HL-60 (cell line): Measurements from ENCODE around the gene TCL1B.

Experiments
- DNase-seq, 2 experiments: peaks; one replicate each; pipeline ENCODE4 v3.0.0-alpha.2; 2010 to 2020; ENCODE audit warnings: low read depth in 1 of 2, low spot score in 1 of 2
- H3K27ac ChIP-seq: fragments of 250-450 bp; sonication (Bioruptor Pico); replicated peaks from 2 replicates; pipeline ENCODE4 v1.5.1; 2020; ENCODE audit warnings: mild to moderate bottlenecking, moderate library complexity
- H3K27me3 ChIP-seq: fragments of 250-450 bp; sonication (Bioruptor Pico); 2 replicates; pipeline ENCODE4 v1.5.1; 2021; ENCODE audit warnings: mild to moderate bottlenecking, moderate library complexity; ENCODE audit not compliant: insufficient read depth, poor library complexity, severe bottlenecking
- H3K4me3 ChIP-seq: replicated peaks from 2 replicates; pipeline ENCODE4 v1.5.1; 2011; ENCODE audit warnings: mild to moderate bottlenecking, control low read depth, low read length; ENCODE audit not compliant: insufficient read depth
- GABPA ChIP-seq: IDR thresholded peaks from 2 replicates; pipeline ENCODE4 v1.6.1; 2012; ENCODE audit warnings: low read depth
- POLR2AphosphoS5 ChIP-seq: IDR thresholded peaks from 2 replicates; pipeline ENCODE4 v1.6.1; 2012; ENCODE audit warnings: low read depth
- SPI1 ChIP-seq: IDR thresholded peaks from 2 replicates; pipeline ENCODE4 v1.6.1; 2012; ENCODE audit warnings: low read depth, mild to moderate bottlenecking, borderline replicate concordance
- TF ChIP-seq, protein P1 (sequence below): IDR thresholded peaks from one replicate; pipeline ENCODE4 v1.5.1; 2011; ENCODE audit warnings: low read length, control low read depth, inconsistent platforms; ENCODE audit not compliant: insufficient read depth
- TF ChIP-seq, protein P2 (sequence below): IDR thresholded peaks from 2 replicates; pipeline ENCODE4 v1.6.1; 2012; ENCODE audit warnings: low read depth; ENCODE audit not compliant: insufficient replicate concordance

The TCL1B gene

DNA sequence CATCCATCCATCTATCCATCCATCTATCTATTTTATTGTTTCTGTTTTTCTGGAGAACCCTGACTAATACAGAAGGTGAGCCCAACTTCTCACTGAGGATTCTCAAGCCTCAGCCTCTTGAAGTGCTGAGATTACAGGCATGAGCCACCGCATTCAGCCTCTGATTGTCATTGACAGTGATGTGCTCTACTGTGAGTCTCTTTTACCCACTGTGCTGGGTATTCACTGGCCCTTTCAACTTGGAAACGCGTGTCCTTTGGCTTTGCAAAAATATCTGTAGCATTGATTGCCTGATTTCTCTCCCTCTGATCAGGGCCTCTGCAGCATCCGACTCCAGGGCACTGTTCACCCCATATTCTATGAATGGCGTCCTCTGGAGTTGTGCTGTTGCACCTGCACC lies 29.6 kb upstream of the TCL1B start:
- no peaks in the 10 kb centered on the region for H3K27me3 ChIP-seq
- H3K4me3 ChIP-seq = no peak overlapping the region
- no peak overlapping the region for H3K27ac ChIP-seq
- no peak for DNase-seq
- no peak for TF ChIP-seq GABPA
- TF ChIP-seq POLR2AphosphoS5 = no peak
- TF ChIP-seq, protein P1, sequence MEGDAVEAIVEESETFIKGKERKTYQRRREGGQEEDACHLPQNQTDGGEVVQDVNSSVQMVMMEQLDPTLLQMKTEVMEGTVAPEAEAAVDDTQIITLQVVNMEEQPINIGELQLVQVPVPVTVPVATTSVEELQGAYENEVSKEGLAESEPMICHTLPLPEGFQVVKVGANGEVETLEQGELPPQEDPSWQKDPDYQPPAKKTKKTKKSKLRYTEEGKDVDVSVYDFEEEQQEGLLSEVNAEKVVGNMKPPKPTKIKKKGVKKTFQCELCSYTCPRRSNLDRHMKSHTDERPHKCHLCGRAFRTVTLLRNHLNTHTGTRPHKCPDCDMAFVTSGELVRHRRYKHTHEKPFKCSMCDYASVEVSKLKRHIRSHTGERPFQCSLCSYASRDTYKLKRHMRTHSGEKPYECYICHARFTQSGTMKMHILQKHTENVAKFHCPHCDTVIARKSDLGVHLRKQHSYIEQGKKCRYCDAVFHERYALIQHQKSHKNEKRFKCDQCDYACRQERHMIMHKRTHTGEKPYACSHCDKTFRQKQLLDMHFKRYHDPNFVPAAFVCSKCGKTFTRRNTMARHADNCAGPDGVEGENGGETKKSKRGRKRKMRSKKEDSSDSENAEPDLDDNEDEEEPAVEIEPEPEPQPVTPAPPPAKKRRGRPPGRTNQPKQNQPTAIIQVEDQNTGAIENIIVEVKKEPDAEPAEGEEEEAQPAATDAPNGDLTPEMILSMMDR = no peak
- TF ChIP-seq SPI1 = no peak
- TF ChIP-seq, protein P2, sequence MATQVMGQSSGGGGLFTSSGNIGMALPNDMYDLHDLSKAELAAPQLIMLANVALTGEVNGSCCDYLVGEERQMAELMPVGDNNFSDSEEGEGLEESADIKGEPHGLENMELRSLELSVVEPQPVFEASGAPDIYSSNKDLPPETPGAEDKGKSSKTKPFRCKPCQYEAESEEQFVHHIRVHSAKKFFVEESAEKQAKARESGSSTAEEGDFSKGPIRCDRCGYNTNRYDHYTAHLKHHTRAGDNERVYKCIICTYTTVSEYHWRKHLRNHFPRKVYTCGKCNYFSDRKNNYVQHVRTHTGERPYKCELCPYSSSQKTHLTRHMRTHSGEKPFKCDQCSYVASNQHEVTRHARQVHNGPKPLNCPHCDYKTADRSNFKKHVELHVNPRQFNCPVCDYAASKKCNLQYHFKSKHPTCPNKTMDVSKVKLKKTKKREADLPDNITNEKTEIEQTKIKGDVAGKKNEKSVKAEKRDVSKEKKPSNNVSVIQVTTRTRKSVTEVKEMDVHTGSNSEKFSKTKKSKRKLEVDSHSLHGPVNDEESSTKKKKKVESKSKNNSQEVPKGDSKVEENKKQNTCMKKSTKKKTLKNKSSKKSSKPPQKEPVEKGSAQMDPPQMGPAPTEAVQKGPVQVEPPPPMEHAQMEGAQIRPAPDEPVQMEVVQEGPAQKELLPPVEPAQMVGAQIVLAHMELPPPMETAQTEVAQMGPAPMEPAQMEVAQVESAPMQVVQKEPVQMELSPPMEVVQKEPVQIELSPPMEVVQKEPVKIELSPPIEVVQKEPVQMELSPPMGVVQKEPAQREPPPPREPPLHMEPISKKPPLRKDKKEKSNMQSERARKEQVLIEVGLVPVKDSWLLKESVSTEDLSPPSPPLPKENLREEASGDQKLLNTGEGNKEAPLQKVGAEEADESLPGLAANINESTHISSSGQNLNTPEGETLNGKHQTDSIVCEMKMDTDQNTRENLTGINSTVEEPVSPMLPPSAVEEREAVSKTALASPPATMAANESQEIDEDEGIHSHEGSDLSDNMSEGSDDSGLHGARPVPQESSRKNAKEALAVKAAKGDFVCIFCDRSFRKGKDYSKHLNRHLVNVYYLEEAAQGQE = no peak

DNA sequence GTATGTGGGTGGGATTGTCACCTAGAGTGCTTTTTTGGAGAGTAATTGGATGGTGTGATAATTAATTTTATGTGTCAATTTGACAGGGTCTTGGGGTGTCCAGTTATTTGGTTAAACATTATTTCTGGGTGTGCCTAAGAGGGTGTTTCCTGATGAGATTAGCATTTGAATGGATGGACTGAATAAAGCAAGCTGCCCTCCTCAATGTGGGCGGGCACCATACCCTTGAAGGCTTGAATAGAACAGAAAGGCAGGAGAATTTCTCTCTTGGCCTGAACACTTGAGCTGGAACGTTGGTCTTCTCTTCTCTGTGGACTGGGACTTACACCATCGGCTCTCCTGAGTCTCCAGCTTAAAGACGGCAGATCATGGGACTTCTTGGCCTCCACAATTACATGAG lies 28.8 kb upstream of the TCL1B start:
- H3K27ac ChIP-seq = no peak overlapping the region
- TF ChIP-seq SPI1 (no peak), GABPA (no peak), POLR2AphosphoS5 (no peak)
- TF ChIP-seq, protein P2 = no peak
- TF ChIP-seq, protein P1 = no peak
- DNase-seq = no peak
- H3K4me3 ChIP-seq = no peak overlapping the region
- no peaks in the 10 kb centered on the region for H3K27me3 ChIP-seq

DNA sequence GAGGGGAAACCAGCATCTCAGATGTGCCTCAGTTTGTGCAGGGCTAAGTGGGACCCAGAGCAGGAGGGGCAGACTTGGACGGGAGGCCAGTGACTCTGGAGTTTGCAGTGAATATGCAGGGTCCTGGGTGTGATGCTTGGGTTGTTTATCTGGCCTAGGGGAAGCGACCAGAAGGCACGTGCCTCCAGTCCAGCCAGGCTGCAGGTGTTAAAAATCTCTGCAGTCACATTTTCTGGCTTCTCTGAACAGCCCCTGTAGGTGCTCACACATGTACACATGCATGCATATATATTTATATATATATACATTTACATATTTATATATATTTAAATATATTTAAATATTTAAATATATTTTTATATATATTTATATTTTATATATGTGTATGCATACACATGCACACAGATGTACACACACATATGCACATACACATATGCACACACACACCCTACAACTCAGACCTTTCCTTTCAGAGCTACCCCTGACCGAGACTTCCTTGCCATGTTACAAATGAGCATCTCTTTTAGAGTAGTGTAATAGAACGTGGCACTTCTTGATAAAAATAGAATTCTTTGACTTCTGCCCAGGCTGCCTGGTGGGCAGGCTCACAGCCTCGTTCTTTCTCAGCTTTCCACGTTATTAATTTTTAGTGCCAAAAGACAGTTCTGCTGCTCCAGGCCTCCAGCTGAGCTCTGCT lies 26.8 kb upstream of the TCL1B start:
- Histone ChIP-seq H3K4me3 (no peak overlapping the region), H3K27ac (no peak overlapping the region), H3K27me3 (peaks cover 3% of the 10 kb centered on the region)
- TF ChIP-seq, protein P2 = no peak
- no peak for TF ChIP-seq GABPA
- TF ChIP-seq POLR2AphosphoS5 = no peak
- TF ChIP-seq, protein P1 = no peak
- no peak for TF ChIP-seq SPI1
- DNase-seq = no peak
